Measurements from ENCODE around the gene PPFIA1.
"Not testable (repeated sequence)": the region's sequence is repeated elsewhere in the genome, so short reads cannot be mapped to it uniquely, and the experiment has no call there.

Gene PPFIA1

GRCh38 chr11:70295166-70295565, 24.7 kb downstream of the PPFIA1 start:
- not testable (repeated sequence) for H3K9ac ChIP-seq (ENCODE audit: low read length); H3K23ac ChIP-seq (ENCODE audit: low read length in 2 of 2); H3K4me3 ChIP-seq (ENCODE audit: insufficient read depth in 1 of 2, low read depth in 1 of 2, low read length in 2 of 2); H2BK15ac ChIP-seq (ENCODE audit: low read depth, poor library complexity, severe bottlenecking); H2AK5ac ChIP-seq (ENCODE audit: low read length, severe bottlenecking); H2BK5ac ChIP-seq (ENCODE audit: low read depth, low read length, poor library complexity, severe bottlenecking); H2BK120ac ChIP-seq (ENCODE audit: low read depth, low read length); H3K9me3 ChIP-seq (ENCODE audit: control insufficient read depth, low read length); H3K18ac ChIP-seq (ENCODE audit: low read depth in 1 of 2, low read length in 2 of 2); H4K8ac ChIP-seq (ENCODE audit: low read length); H2AFZ ChIP-seq (ENCODE audit: low read depth, low read length); DNase-seq; H3K14ac ChIP-seq (ENCODE audit: low read length in 2 of 2); H2BK12ac ChIP-seq (ENCODE audit: low read length in 2 of 2); H4K91ac ChIP-seq (ENCODE audit: low read length); H3K4ac ChIP-seq (ENCODE audit: low read depth in 1 of 2, low read length in 2 of 2); H3K4me2 ChIP-seq (ENCODE audit: low read length, poor library complexity, severe bottlenecking); H3K27ac ChIP-seq (ENCODE audit: low read length, poor library complexity, severe bottlenecking); H3K27me3 ChIP-seq (ENCODE audit: control insufficient read depth in 1 of 2, insufficient read depth in 1 of 2, low read length in 2 of 2)
- no CpG with 5 or more reads among the region's 29 CpGs for WGBS
- Histone ChIP-seq H3K79me1 (replicated peaks; ENCODE audit: low read length, poor library complexity, severe bottlenecking) (peaks cover 23% of the 10 kb centered on the region), H3K36me3 (ENCODE audit: control insufficient read depth in 1 of 2, insufficient read depth in 2 of 2, low read depth in 1 of 2, low read length in 2 of 2) (peaks cover 30 to 37% of the 10 kb centered on the region in 2 experiments), H3K4me1 (ENCODE audit: control insufficient read depth, insufficient read depth, low read depth, low read length) (peaks cover 15% of the 10 kb centered on the region)

DNA sequence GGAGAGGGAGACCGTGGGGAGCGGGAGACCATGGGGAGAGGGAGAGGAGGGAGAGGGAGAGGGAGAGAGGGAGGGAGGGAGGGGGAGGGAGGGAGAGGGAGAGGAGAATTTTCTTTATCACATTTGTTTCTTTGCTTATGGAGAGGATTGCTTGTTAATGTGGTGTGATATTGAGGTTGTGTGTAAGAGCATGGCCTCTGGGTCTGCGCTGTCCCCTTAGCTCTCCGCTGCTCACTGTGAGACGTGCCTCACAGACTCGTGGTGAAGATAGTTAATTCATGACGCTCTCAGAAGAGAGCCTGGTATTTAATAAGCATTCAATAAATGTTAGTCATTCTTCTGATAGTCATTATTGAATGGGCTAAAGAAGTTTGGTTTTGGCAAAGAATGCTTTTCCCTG, 26.2 kb downstream of the PPFIA1 start:
- Histone ChIP-seq H3K36me3 (ENCODE audit: control insufficient read depth in 1 of 2, insufficient read depth in 2 of 2, low read depth in 1 of 2, low read length in 2 of 2) (peaks cover 30 to 37% of the 10 kb centered on the region in 2 experiments), H2BK5ac (ENCODE audit: low read depth, low read length, poor library complexity, severe bottlenecking) (no peak overlapping the region), H4K91ac (ENCODE audit: low read length) (no peak overlapping the region), H3K4ac (ENCODE audit: low read depth in 1 of 2, low read length in 2 of 2) (no peak overlapping the region), H3K18ac (ENCODE audit: low read depth in 1 of 2, low read length in 2 of 2) (no peak overlapping the region), H2AK5ac (ENCODE audit: low read length, severe bottlenecking) (no peak overlapping the region), H3K9me3 (ENCODE audit: control insufficient read depth, low read length) (no peaks in the 10 kb centered on the region), H2BK12ac (ENCODE audit: low read length in 2 of 2) (no peak overlapping the region), H2BK120ac (ENCODE audit: low read depth, low read length) (no peak overlapping the region), H2BK15ac (ENCODE audit: low read depth, poor library complexity, severe bottlenecking) (no peak overlapping the region), H3K27me3 (ENCODE audit: control insufficient read depth in 1 of 2, insufficient read depth in 1 of 2, low read length in 2 of 2) (no peaks in the 10 kb centered on the region), H3K9ac (ENCODE audit: low read length) (no peak overlapping the region), H3K79me1 (replicated peaks; ENCODE audit: low read length, poor library complexity, severe bottlenecking) (peaks cover 30% of the 10 kb centered on the region), H2AFZ (ENCODE audit: low read depth, low read length) (no peak overlapping the region), H3K27ac (ENCODE audit: low read length, poor library complexity, severe bottlenecking) (no peak overlapping the region), H3K4me1 (ENCODE audit: control insufficient read depth, insufficient read depth, low read depth, low read length) (peaks cover 13% of the 10 kb centered on the region), H3K4me3 (ENCODE audit: insufficient read depth in 1 of 2, low read depth in 1 of 2, low read length in 2 of 2) (no peak overlapping the region), H3K23ac (ENCODE audit: low read length in 2 of 2) (no peak overlapping the region), H4K8ac (ENCODE audit: low read length) (no peak overlapping the region), H3K4me2 (ENCODE audit: low read length, poor library complexity, severe bottlenecking) (no peak overlapping the region), H3K14ac (ENCODE audit: low read length in 2 of 2) (no peak overlapping the region)
- no peak for DNase-seq
- 85% methylated on average over 6 of the region's 7 CpGs for WGBS

GRCh38 chr11:70297341-70297740, 26.9 kb downstream of the PPFIA1 start:
- no peak overlapping the region for H3K4ac ChIP-seq (ENCODE audit: low read depth in 1 of 2, low read length in 2 of 2)
- no peak overlapping the region for H4K91ac ChIP-seq (ENCODE audit: low read length)
- H3K23ac ChIP-seq (ENCODE audit: low read length in 2 of 2): no peak overlapping the region
- no peak overlapping the region for H3K9ac ChIP-seq (ENCODE audit: low read length)
- no peak overlapping the region for H2BK120ac ChIP-seq (ENCODE audit: low read depth, low read length)
- DNase-seq: no peak
- peaks cover 32 to 34% of the 10 kb centered on the region in 2 experiments for H3K36me3 ChIP-seq (ENCODE audit: control insufficient read depth in 1 of 2, insufficient read depth in 2 of 2, low read depth in 1 of 2, low read length in 2 of 2)
- no peak overlapping the region for H2BK12ac ChIP-seq (ENCODE audit: low read length in 2 of 2)
- no peak overlapping the region for H2AFZ ChIP-seq (ENCODE audit: low read depth, low read length)
- no peak overlapping the region for H3K4me3 ChIP-seq (ENCODE audit: insufficient read depth in 1 of 2, low read depth in 1 of 2, low read length in 2 of 2)
- H2BK15ac ChIP-seq (ENCODE audit: low read depth, poor library complexity, severe bottlenecking): no peak overlapping the region
- no peaks in the 10 kb centered on the region for H3K27me3 ChIP-seq (ENCODE audit: control insufficient read depth in 1 of 2, insufficient read depth in 1 of 2, low read length in 2 of 2)
- no peak overlapping the region for H2BK5ac ChIP-seq (ENCODE audit: low read depth, low read length, poor library complexity, severe bottlenecking)
- H2AK5ac ChIP-seq (ENCODE audit: low read length, severe bottlenecking): no peak overlapping the region
- no peaks in the 10 kb centered on the region for H3K9me3 ChIP-seq (ENCODE audit: control insufficient read depth, low read length)
- H3K27ac ChIP-seq (ENCODE audit: low read length, poor library complexity, severe bottlenecking): peak overlapping the region; percentile 91
- no peak overlapping the region for H4K8ac ChIP-seq (ENCODE audit: low read length)
- no peak overlapping the region for H3K18ac ChIP-seq (ENCODE audit: low read depth in 1 of 2, low read length in 2 of 2)
- no peak overlapping the region for H3K14ac ChIP-seq (ENCODE audit: low read length in 2 of 2)
- no peak overlapping the region for H3K4me2 ChIP-seq (ENCODE audit: low read length, poor library complexity, severe bottlenecking)
- H3K4me1 ChIP-seq (ENCODE audit: control insufficient read depth, insufficient read depth, low read depth, low read length): peaks cover 18% of the 10 kb centered on the region
- peaks cover 31% of the 10 kb centered on the region for H3K79me1 ChIP-seq (replicated peaks; ENCODE audit: low read length, poor library complexity, severe bottlenecking)

GRCh38 chr11:70298243-70298915, 27.9 kb downstream of the PPFIA1 start:
- H2AK5ac ChIP-seq (ENCODE audit: low read length, severe bottlenecking): no peak overlapping the region
- no peak overlapping the region for H2BK5ac ChIP-seq (ENCODE audit: low read depth, low read length, poor library complexity, severe bottlenecking)
- H3K4me1 ChIP-seq (ENCODE audit: control insufficient read depth, insufficient read depth, low read depth, low read length): peaks cover 17% of the 10 kb centered on the region
- H3K9me3 ChIP-seq (ENCODE audit: control insufficient read depth, low read length): no peaks in the 10 kb centered on the region
- peak overlapping the region; percentile 91 for H3K27ac ChIP-seq (ENCODE audit: low read length, poor library complexity, severe bottlenecking)
- no peak overlapping the region for H3K23ac ChIP-seq (ENCODE audit: low read length in 2 of 2)
- H4K91ac ChIP-seq (ENCODE audit: low read length): no peak overlapping the region
- no peaks in the 10 kb centered on the region for H3K27me3 ChIP-seq (ENCODE audit: control insufficient read depth in 1 of 2, insufficient read depth in 1 of 2, low read length in 2 of 2)
- peaks cover 23 to 29% of the 10 kb centered on the region in 2 experiments for H3K36me3 ChIP-seq (ENCODE audit: control insufficient read depth in 1 of 2, insufficient read depth in 2 of 2, low read depth in 1 of 2, low read length in 2 of 2)
- WGBS: 84% methylated on average over 3 of the region's 5 CpGs
- H2BK12ac ChIP-seq (ENCODE audit: low read length in 2 of 2): no peak overlapping the region
- H2AFZ ChIP-seq (ENCODE audit: low read depth, low read length): no peak overlapping the region
- H2BK120ac ChIP-seq (ENCODE audit: low read depth, low read length): no peak overlapping the region
- DNase-seq: no peak
- H4K8ac ChIP-seq (ENCODE audit: low read length): no peak overlapping the region
- no peak overlapping the region for H3K14ac ChIP-seq (ENCODE audit: low read length in 2 of 2)
- H3K4me3 ChIP-seq (ENCODE audit: insufficient read depth in 1 of 2, low read depth in 1 of 2, low read length in 2 of 2): no peak overlapping the region
- no peak overlapping the region for H3K9ac ChIP-seq (ENCODE audit: low read length)
- no peak overlapping the region for H2BK15ac ChIP-seq (ENCODE audit: low read depth, poor library complexity, severe bottlenecking)
- no peak overlapping the region for H3K18ac ChIP-seq (ENCODE audit: low read depth in 1 of 2, low read length in 2 of 2)
- peak overlapping the region; percentile 38 for H3K4me2 ChIP-seq (ENCODE audit: low read length, poor library complexity, severe bottlenecking)
- H3K4ac ChIP-seq (ENCODE audit: low read depth in 1 of 2, low read length in 2 of 2): no peak overlapping the region
- H3K79me1 ChIP-seq (replicated peaks; ENCODE audit: low read length, poor library complexity, severe bottlenecking): peaks cover 26% of the 10 kb centered on the region

Data from mesenchymal stem cell (in vitro differentiated cells and primary cell).